ENCODE data around the gene ZNF385D.

Gene ZNF385D

DNA sequence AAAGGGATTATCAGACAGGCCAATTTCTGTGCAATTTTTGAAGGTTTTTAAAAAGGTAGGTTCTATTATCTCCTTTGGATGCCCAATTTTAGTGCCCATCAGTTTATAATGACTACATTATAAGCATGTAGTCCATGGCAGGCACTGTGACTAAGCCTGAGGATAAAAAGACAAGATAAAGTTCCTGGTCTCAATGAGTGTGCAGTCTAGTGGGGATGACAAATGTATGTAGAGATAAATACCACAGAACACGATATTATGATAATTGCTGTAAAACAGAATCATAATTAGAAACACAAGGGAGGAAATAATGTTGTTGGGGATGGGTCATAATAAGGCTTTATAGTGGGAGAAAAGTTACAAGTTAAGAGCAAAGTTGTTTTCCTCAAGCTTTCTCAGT, 163.1 kb downstream of the ZNF385D start:
- ATAC-seq: no peak

DNA sequence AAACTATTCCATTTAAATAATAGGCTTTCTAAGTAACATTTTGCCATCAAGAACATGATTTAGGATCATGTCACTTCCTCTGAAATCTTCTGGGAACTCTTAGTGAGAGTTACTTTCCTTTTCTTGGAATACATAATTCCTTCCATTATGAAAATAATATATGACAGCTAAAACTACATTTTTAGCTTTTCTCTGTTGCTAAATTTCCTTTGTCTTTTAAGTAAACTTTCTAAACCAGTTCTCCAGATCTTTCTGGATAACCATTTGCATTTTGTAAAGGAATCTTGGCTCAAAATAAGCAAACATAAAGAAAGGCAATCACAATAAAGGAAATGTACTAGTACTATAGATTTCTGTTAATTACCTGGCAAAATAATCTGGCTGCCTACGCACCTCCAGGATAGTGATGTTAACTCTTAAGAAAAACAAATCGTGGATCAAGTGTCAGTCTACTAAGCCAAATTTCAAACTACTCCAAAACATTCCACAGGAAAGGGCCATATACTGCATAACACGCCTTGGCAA, 165.7 kb downstream of the ZNF385D start:
- no peak for ATAC-seq

DNA sequence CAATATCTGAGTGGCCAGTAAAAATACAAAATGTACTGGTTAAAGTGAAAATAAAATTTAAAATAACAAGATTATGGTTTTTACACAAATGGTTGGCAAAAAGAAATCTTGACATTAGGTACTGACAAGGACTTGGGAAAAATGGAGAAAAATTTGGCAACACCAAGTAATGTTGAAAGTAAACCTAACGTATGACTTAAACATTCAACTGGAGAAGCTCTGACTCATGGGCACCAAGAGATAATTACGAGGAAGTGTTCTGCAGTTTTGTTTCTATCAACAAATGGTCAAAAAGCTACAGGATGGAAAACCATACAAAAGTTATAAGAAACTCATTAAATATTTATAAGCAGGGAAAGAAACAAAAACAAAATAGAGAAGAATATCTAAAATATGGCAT, 177.7 kb downstream of the ZNF385D start:
- no peak for ATAC-seq

DNA sequence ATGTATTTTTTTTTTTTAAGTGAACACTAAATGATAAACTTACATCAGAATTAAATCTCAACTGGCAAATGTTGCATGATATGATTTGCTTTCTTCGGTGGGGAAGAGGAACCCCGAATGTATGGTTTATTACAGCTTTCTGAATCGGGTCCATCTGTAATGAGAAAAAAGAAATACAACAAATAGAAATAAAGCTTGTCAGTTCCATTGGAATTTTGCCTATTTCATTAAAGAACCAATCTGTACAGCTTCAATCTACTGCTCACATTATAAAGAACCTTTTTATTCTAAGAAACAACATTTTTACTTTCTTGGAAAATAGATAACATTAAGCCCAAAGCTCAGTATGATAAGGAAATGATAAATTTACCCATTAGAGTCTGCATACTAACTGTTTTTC, 186.5 kb downstream of the ZNF385D start:
- no peak for ATAC-seq

DNA sequence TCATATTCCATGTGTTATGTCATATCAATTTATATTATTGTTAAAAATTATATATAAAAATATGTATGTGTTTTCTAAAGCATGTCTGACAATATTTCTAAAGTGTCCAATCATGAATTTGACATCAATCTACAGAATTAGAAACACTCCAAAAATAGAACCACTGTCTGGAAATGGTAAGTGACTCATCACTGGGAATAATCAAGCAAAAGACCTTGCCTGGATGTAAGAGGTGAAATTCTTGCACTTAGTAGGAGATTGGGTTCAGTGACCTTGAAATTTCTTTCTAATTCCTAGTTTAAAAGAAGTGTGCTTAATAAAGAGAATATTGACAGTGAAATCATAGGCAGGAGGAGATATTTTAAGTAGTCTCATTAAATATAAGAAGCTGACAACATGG, 188.8 kb downstream of the ZNF385D start:
- ATAC-seq: no peak

DNA sequence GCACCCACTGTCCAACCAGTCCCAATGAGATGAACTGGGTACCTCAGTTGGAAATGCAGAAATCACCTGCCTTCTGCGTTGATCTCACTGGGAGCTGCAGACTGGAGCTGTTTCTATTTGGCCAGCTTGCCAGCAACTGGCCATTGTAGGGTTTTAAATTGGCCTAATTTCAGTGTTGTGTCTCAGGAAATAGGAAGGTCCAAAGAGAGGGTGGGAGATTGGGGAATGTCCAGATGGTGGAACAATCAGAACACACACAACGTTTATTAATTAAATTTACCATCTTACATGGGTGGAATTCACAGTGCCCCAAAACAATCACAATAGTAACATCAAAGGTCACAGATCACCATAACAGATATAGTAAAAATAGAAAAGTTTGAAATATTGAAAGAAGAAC, 189.5 kb downstream of the ZNF385D start:
- ATAC-seq: no peak

DNA sequence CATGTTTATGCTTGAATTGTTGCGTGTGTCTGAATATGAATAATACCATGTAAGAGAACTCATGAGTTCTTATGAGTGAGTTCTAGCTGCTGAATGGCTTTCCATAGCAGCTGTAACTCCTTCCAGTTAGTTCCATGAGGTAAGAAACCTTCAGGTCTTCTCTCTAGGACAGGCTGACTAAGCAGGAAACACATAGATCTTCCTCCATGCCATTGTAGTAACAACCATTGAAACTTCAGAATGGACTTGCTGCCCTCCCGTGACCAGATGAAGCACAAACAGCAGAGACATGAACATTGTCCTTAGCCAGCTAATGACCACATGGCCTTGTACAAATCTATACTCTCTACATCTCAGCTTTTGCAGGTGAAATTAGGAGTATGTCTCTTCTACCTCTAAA, 200.0 kb downstream of the ZNF385D start:
- no peak for ATAC-seq

DNA sequence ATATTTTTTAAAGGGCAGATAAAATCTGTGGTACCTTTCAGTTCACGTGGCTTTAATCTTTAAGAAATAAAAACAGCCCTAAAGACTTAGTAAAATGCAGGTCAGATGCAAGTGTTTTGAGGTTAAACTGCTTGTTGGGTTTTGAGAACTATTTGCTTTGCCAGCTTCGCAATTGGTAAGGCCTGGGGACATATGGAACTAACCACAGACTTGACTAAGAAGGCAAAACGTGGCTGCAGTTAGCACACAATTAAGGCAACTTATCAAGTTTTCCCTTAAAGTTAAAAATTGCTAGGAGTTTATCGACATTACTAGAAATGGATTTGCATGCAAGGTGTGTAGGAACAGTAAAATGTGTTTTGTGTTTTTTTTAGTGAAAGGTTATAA, 206.9 kb downstream of the ZNF385D start:
- ATAC-seq: no peak

DNA sequence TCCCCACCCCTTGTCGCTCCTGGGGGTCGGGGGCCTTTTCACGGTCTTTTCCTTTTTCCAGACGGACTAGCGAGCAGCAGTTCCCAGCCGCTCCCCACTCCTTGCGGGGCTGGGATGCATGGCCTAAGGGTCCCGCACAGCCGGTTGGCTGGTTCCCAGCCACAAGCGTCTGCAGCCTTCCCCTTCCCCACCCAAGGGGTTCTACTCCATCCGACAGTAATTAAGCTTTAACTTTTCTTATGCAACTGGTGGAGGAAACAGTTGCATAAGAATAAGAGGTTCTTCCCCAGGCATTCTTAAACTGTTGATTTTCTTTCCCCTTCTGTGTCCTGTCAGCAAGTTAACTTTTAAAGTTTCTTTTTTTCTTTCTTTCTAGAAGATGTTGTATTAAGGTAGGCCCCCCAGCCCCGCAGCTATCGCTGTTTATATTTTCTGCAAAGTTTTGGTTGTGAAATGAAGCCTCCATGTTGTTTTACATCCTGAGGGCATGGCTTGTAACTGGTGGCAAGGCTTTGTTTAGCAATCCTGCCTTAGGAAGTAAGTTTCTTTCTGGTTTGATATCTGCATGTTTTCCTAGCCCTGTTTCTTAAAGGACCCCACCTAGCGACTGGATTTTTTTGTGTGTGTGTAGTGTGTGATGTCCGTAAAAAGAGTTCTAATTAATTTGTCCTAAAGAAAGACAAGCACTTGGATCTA, 207.5 kb downstream of the ZNF385D start:
- ATAC-seq: no peak

DNA sequence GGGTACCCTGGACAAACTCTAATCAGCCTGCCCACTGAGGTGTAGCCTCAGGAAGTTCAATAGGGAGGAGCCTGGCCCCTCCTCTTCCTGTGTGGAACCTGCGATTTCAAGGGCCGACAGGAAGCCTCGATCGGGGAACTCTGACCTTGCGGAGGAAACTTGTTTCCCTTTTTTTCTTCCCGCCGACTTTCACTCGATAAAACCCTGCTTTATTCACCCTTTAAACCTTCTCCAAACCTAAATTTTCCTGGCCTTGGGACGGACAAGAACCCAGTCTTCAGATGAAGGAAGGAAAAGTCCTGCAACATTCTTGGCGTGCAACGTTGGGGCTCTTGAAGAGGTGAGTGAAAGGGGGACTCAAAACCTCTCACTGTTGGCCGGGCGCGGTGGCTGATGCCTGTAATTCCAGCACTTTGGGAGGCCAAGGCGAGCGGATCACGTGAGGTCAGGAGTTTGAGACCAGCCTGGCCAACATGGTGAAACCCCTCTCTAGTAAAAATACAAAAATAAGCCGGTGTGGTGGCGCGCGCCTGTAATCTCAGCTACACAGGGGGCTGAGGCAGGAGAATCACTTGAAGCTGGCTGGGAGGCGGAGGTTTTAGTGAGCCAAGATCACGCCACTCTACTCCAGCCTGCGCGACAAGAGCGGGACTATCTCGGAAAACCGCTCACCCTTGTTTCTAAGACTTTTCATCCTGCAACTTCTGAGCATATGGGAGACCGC, 208.2 kb downstream of the ZNF385D start:
- no peak for ATAC-seq

DNA sequence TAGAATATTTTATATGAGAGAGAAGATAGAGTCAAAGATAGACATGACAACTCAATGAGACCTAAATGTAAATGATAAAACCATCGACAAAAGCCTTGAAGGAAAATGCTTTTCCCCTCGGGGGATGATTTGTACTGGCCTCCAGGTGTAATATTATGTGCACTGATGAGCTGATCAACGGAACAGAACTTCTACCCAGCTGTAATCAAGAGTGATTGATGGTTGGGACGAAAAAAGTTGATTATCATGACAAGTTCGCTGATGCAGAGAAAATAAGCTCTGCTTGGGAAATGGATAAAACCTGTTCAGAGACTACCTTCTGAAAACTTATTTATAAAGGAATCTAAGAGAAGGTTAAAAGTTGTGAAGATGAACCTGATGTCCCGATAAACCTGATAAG, 210.7 kb downstream of the ZNF385D start:
- ATAC-seq: no peak

DNA sequence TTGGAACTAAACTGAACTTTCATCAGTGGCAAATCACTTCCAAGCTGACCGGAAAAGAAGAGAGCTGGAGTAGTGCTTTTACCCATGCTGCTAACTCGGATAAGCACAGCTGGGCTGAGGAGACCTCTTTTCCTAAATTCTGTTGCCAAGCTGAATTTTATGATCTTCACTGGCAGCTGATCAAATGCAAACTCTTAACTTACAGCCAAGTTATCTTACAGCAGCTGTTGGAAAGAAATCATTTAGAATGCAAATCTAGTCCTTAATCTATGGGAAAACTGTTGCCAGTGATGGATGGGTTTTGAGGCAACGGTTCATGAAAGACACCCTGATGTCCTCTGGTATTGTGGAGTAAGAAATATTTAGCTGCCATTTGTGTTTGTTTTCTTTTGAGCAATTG, 216.5 kb downstream of the ZNF385D start:
- ATAC-seq: no peak

DNA sequence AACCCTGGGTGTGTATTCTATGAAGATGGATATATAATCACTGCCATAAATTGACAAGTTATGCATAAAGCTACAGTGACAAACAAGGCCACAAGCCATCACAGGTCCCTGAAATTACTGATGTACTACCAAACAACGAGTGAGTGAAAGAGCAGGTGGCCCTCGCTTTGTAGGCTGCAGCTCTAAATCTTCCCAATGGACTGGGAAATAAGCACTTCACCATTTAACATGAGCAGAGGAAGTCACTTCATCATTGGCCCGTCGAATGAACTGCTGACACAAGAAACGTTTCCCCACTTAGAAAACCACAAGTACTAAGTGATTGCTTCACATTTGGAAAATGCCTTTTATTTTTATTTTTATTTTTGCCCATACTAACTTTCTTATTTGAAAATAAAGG, 218.0 kb downstream of the ZNF385D start:
- ATAC-seq: no peak

DNA sequence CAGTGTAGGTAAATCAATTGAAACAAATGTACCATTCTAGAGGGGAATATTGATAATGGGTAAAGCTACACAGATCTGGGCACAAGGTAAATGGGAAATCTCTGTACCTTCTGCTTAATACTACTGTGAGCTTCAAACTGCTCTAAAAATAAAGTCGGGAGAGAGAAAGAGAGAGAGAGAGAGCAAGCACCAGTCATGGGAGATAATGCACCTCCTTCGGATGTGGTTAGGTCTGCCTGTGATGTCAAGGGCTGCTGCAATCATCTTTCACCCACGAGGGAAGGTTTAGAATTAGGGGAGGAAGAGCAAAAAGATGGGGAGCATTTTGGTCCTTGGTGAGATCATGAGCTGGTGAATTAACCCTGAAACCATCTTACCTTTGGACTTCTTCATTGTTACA, 219.1 kb downstream of the ZNF385D start:
- ATAC-seq: no peak

DNA sequence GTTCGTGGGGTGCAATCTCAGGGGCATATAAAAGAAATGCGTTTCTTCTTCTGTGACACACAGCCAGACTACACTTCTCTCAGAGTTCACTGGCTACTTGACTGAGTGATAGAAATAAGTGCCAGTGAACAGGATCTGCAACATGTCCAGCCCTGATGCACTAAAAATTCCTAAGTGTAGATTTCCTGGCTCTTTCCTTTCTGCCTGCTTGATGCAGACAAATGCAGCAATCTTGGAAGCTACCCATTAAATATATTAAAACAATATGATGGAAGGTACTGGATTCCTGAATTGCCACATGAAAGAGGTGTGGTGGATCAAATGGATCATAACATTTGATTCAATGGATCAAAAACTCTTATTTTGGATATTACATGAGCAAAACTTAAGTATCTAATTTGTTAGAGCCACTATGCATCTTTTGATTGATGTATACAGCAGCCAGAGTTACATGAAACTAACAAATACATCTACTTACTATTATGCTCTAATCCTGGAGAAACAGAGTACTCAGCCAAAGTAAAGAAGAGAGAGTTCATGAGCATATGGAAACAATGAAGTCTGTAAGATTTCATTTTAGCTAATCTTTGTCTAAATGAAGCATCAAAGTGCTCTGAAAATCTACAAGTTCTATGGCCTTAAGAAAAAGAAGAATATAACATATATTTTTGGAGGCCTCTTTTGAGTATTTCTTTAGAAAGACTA, 222.6 kb downstream of the ZNF385D start:
- ATAC-seq: no peak

DNA sequence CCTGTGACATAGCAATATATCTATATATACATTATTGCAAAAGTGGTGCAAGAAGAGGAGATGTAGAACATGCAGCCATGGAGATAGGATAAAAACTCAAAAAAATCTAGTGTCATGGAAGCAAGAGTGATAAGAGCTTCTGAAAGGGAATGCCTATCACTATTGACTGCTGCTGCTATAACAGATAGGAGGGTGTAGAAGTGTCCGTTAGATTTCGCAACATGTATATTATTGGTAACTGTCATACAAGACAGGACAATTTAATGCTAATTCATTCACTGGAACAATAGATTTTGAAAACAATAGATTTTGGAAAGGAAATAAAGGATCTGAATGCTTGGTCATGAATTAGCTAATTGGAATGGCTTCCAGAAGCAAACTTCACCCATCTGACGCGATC, 224.5 kb downstream of the ZNF385D start:
- ATAC-seq: no peak

DNA sequence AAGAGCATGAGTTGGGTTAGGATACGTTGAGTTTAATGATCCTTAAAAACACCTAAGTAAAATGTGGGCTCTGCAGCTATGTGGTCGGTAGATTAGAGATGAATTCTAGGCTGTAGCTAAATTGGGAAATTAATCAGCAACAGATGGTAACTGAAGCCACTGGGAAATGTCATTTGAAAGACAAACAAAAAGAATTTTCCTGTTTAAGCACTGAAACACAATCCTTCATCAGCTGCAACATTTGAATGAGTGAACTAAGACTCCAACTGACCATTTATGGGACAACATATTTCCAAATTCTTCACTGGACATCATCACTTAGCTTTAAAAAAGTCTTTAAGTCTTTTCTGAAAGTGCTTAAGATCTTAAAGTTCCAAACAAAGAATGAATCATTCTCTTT, 226.9 kb downstream of the ZNF385D start:
- ATAC-seq: no peak

DNA sequence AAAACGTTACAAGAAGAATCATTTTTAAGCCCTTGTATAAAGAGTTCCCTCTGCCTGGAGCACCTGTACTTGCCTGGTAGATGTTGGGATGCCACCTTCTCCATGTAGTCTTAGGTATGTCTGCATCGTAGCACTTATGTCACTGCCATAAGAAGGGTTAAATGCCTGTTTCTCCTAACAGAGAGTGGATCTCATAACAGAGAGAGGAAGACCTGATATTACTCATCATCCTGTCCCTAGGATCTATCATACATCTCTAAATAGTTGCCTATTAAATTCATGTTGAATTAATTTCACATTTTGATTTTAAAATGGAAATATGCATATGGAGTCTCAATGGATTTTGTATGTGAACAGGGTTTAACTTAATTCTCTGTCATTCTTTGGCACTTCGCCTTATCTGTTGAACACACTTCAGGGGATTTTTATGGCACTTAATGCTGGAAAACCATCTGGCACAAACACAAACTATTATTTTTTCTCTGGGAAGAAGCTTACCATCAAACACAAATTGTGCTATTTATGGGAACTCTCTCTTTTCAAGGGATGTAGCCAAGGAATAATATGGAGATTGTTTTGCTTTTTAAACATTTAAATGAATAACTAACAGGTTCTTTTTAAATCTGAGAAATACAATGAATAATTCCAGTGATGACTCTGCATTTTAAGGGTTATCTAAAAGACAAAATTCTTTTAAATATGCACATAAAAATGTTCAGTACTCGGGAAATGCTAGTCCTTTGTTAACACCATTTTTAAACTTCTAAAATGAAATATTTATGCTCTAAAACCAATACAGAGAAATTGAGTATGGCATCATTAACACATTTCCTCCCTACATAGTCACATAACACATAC, 230.7 kb downstream of the ZNF385D start:
- ATAC-seq: no peak

DNA sequence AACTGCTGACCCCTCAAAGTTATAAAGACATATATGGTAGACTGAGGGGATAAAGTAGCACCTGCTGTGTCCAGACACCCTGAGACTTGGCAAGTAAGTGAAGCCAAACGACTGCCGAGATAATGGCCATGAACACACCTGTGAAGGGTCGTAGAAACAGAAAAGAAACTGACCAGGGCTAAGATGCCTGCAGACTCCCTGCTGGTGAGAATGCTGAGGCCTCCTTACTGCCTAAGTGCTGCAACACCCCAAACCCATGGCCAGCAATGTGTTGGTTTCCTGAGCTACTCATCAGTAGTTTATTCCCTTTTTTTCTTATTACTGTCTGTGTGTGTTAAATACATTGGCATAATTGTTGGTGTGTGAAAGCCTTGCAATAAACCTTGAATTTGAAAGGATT, 233.8 kb downstream of the ZNF385D start:
- no peak for ATAC-seq

DNA sequence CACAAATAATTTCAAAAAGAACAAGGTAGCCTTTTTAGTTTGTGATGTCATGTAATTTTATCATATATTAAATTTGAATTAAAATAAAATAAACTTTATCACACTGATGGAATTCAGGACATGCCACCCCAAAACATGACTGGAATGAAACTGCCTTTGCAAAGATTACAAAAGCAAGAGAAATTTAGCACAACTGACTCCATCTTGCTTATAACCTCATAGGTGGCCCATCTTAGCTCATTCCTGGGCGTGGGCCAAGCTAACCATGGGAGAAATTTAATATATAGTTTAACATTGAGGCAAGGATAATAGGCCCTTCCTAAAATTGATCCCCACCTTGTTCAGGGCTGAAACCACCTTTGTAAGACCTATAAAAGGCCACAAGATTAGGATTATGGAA, 235.6 kb downstream of the ZNF385D start:
- ATAC-seq: no peak

DNA sequence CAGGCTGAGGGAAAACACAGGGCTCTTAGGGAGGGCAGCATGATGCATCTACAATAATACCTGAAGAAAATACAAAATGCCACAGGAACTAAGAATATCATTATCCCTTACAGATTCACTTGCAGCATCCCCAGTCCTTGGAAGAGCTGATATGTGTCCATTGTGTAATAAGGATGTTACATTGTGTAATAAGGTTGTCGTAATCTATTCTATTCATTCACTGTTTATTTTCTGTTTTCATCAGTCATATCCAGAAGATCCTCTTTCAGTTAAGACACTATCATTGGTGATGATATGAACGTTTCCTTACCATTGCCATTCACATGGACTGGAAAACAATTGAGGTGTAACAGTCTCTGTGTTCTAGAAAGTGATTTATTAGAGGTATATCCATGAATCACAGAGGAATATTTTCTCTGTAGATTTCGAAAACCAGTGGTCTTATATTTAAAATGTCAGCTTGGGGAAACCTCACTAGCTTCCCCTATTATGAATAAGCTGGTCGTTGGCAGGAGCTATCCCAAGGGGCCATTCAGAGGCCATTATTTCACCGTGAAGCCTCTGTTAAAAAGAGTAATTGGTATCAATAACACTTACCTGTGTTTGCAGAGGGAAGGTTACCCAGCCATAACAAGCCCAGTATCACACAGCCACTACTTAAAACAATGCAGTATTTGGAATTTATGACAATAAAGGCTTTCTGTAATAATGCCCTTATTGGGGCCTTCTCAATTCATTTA, 241.1 kb downstream of the ZNF385D start:
- ATAC-seq: no peak

DNA sequence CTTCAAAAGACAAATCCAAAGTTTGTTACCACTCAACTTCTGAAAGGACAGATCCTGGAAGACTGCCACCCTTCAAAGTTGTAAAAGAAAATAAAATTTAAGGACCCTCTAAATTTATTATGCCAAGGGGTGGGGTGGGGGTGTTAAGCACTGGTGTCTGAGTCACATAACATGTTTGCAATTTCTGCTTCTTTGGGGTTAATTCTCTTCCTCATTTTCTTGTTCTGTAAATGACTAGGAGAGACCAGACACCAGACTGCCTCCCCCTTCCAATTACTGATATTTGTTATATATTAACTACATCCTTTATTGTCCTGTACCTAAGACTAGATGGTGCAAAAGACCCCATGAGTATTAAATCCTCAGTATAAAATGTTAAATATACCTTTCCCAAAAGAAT, 242.8 kb downstream of the ZNF385D start:
- ATAC-seq: no peak

Measured in activated CD4-positive, CD25-positive, alpha-beta regulatory T cell treated with anti-CD3 and anti-CD28 coated beads, Interleukin-2, amount 50 U/mL, for 24 hours (primary cell).